NOMO-1 treated with DMSO at 0.1 percent for 48 hours (cell line): ENCODE results near the gene MAPKAPK5.
"Not testable (repeated sequence)": the region's sequence is repeated elsewhere in the genome, so short reads cannot be mapped to it uniquely, and the experiment has no call there.

Source experiments
- DNase-seq: peaks from one replicate; lab custom pipeline; 2025; ENCODE audit not compliant: unreplicated experiment; lab: John Stamatoyannopoulos, UW

Gene MAPKAPK5

DNA sequence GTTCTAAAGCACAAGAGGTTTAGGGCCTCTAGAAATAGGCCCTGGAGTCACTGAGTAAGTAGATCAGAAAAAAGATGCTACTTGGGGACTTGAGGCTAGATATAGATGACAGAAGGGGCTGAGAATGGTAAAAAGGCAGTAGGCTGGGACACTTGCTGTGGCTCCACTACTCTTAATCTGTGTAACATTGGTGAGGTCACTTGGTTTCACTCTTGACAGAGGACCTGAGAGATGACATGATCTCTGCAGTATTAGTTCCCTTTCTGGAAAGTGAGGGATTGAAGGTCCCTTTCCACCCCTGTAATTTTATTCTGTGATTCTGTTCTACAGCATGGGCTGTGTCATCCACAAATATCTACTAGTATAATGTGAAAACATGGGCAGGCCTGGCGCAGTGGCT lies 39.7 kb downstream of the MAPKAPK5 start:
- DNase-seq, result no peak

DNA sequence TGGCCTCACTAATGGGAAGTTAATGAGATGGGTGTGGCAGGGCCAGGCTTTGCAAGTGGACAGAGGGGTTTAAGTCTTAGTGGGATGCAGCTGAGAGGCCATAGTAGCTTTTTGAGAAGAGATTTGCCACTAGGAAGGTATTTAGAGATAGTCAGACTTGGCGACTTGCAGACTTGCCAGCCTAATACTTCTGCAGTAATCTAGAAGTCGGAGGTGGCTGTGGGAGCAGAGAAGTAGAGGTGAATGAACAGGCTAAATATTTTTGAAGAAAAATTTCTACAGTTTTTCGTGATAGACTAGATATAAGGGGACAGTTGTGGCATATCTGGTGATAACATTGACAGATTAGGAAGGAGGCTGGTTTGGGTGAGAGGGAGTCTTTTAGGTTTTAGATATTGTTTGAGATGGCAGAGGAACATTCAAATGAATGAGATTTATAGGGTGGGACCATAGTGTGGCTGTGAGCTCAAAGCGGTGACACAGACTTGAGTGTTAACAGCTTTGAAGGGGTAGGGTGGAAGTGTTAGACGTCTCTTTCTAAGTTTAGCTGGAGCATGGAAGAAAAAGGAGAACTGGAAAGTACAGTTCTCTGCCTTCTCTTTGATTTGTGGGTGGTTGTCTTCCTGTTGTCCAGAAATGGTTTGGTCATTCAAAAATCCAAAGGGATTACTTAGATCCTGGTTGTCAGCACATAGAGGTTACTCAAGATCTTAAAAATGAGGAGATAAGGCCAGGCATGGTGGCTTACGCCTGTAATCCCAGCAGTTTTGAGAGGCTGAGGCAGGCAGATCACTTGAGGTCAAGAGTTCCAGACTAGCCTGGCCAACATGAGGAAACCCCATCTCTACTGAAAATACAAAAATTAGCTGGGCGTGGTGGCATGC lies 44.9 kb downstream of the MAPKAPK5 start:
- DNase-seq, result peak; percentile 12

DNA sequence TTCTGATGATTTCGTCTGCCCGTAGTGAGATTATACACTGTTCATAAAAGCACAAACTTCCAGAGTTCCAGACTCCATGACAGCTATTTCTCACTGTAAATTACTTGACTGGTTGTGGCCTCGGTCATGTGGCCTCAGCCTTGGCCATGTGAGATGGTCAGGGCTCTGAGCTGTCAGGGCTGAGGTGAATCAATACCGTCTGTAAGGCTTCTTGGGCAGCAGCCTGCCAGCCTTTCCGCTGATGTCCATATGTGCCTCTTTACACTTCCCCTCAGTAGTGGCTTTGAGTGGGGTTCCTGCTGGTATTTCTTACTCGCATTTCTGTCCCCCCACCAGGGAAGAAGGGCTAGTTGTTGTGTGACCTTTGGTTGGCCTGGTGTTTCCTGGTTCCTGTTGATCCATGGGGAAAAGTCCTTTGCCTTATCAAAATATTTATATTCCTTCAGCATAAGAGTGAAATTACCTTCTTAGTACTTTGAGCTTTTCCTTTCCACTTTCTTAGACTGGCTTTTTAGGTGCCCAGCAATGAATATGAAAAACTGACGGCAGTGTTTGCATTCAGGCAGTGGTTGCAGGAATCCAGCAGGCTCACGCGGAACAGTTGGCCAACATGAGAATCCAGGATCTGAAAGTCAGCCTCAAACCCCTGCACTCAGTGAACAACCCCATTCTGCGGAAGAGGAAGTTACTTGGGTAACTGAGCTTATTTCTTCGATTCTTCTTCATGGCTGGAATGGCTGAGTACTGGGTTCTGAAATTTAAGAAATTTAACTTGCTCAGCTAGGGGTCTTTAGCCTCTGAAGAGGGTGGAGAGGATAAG lies 46.1 kb downstream of the MAPKAPK5 start:
- peak; percentile 10 for DNase-seq

DNA sequence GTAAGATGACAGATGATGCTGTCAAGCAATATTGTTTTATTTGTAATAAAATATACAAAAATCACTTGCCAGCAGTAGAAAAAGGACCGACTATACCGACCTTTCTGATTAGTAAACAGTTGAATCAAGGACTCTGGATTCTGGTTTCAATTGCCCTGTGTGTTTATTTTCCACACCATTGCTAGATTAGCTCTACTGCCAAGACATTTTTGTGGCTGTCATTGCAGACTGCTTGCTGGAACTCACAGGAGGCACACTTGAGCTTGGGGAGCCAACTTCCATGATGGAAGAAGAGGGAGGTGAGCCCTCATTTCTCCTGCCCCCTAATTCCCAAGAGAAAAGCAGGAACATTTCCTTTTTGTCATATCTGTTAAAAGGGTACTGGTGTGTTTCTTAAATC lies 51.3 kb downstream of the MAPKAPK5 start:
- DNase-seq, result no peak

GRCh38 chr12:111894556-111894955 lies 52.5 kb downstream of the MAPKAPK5 start:
- DNase-seq, result no peak

DNA sequence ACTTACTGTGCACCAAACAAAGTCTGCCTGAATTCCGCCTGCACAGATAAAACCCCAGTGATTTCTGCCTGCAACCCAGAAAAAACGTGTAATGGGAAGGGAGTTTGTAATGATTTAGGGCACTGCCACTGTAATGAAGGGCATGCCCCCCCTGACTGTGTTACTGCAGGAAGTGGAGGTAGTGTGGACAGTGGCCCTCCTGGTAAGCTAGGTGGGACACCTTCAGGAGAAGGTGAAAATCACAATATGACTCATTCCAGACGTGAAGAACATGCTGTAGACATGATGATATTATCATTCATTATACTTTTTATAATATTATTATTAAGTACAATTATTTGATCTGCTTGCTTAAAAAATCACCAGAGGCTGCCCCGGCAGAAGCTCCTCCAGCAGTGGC lies 59.2 kb downstream of the MAPKAPK5 start:
- DNase-seq, result no peak

- no peak for DNase-seq
Observed at GRCh38 chr12:111904446-111904975, 62.5 kb downstream of the MAPKAPK5 start.

- no peak for DNase-seq
Observed at GRCh38 chr12:111905502-111905901, 63.5 kb downstream of the MAPKAPK5 start.

DNA sequence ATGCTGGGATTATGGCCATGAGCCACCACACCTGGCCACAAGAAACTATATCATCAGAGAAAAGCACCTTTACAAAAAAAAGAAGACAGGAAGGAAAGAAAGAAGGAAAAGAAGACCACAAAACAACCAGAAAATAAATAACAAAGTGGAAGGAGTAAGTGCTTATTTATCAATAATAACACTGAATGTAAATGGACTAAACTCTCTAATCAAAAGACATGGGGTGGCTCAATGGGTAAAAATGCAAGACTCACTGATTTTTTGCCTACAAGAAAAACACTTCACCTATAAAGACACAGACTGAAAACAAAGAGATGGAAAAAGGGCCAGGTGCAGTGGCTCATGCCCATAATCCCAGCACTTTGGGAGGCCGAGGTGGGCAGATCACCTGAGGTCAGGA lies 65.7 kb downstream of the MAPKAPK5 start:
- no peak for DNase-seq

- no peak for DNase-seq
Observed at GRCh38 chr12:111925171-111925570, 83.1 kb downstream of the MAPKAPK5 start.

GRCh38 chr12:111926631-111927030 lies 84.6 kb downstream of the MAPKAPK5 start:
- DNase-seq, result no peak

DNA sequence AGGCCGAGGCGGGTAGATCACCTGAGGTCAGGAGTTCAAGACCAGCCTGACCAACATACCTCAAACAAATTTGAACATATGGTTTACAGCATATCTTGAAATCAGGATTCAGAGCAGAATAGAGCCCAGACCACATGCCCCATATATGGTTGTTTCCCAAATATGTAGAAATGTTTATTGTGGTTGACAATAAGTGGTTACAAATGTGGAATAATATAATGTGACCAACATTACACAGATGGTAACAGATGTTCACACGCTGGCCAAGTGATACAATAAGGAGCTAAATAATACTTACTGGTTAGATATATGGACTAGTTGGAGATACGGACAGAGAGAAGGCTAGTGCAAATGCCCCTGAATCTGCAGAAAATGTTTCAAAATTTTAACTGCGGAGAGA lies 85.3 kb downstream of the MAPKAPK5 start:
- no peak for DNase-seq

GRCh38 chr12:111932241-111932640 lies 90.2 kb downstream of the MAPKAPK5 start:
- no peak for DNase-seq

DNA sequence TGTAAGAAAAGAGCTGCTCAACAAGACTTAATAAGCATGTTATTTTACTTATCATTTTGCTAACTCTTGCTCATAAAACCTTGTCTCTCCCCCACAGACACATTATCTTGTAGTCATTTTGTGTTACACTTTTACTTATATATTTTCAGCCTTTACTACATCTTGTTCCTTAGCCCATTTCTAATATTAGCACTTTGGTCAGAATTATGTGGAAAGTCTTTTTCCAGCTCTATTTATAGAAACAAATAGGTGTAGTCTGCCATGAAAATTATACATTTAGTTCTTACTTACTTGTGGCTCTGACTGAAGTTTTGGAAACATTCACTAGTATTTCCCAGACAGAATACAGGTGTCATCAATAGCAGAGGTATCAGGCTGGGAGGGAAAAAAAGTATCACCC lies 94.8 kb downstream of the MAPKAPK5 start:
- DNase-seq, result no peak

GRCh38 chr12:111937429-111937828 lies 95.4 kb downstream of the MAPKAPK5 start:
- no peak for DNase-seq

GRCh38 chr12:111942557-111942956 lies 100.5 kb downstream of the MAPKAPK5 start:
- no peak for DNase-seq

DNA sequence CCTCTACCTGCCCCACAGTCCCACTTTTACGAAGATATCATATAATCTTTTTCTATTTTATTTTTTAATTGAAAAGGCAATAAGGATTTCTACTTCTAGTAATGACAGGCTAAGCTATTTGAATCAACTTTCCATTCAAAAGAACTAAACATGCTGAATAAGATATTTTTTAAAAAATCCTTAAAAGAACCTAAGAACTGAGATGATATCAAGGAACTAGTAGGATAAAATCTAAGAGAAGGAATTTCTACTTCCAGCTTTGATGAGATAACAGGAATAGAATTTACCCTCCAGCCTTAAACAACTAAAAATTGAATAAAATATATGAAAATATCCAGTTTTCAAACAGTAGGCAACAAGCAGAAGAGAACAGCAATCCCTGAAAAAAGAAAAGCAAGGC lies 101.9 kb downstream of the MAPKAPK5 start:
- DNase-seq, result no peak

GRCh38 chr12:111950961-111951676 lies 109.1 kb downstream of the MAPKAPK5 start:
- not testable (repeated sequence) for DNase-seq
